ENCODE results near the gene RPS3. TPM values are rescaled to one million over a fixed set of nuclear protein-coding genes. Genes with fewer than 3 reads are reported as not detected.

Gene RPS3
- total RNA-seq, 1 donor from 2014 or later, result 7,110 TPM

- no peak for FAIRE-seq
- TF ChIP-seq CTCF (IDR thresholded peaks at IDR 0.05; ENCODE audit: insufficient read depth, low read length, severe bottlenecking), result no peak
- Histone ChIP-seq H3K36me3 (ENCODE audit: control insufficient read depth, insufficient read depth, low read length) (no peaks in the 10 kb centered on the region), H3K27me3 (ENCODE audit: control insufficient read depth, insufficient read depth, low read length) (peaks cover 5% of the 10 kb centered on the region), H3K4me3 (ENCODE audit: low read depth, low read length) (no peak overlapping the region)
- no peak for DNase-seq (ENCODE audit: low read depth)
Measured at GRCh38 chr11:75442161-75442885, 43.0 kb downstream of the RPS3 start.

- Histone ChIP-seq H3K4me3 (ENCODE audit: low read depth, low read length) (no peak overlapping the region), H3K27me3 (ENCODE audit: control insufficient read depth, insufficient read depth, low read length) (peaks cover 5% of the 10 kb centered on the region), H3K36me3 (ENCODE audit: control insufficient read depth, insufficient read depth, low read length) (no peaks in the 10 kb centered on the region)
- no peak for FAIRE-seq
- DNase-seq (ENCODE audit: low read depth), result no peak
- TF ChIP-seq CTCF (IDR thresholded peaks at IDR 0.05; ENCODE audit: insufficient read depth, low read length, severe bottlenecking), result no peak
Measured at GRCh38 chr11:75443043-75443442, 43.7 kb downstream of the RPS3 start.

DNA sequence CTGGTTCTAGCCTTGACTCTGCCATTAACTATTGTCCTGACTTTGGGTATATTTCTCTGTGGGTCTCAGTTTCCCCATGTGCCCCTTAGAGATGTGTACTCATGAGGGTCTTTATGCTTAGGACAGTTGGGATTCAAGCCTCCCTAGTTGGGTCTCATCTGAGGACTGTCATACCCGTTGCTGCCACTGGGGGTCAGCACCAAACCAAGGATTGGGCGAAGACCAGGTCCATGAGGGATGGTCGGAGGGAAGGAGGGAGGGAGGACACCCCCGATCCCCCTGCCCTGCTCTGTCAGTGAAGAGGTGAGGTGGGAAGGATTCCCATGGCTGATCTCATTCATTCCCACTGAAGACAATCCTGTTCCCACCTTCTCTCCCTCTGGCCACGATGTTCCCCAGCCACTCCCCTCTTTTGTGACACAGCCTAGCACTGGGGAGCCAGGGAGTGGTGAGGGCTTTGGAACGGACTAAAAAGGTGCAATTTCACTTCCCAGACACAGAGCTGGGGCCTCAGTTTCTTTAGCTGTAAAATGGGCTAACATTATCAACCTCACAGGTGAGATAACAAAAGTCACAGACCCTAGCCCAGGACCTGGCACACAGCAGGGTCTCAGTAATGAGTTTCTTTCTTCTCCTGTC, 46.1 kb downstream of the RPS3 start:
- TF ChIP-seq CTCF (IDR thresholded peaks at IDR 0.05; ENCODE audit: insufficient read depth, low read length, severe bottlenecking), result peak; percentile 87
- Histone ChIP-seq H3K4me3 (ENCODE audit: low read depth, low read length) (no peak overlapping the region), H3K27me3 (ENCODE audit: control insufficient read depth, insufficient read depth, low read length) (peaks cover 5% of the 10 kb centered on the region), H3K36me3 (ENCODE audit: control insufficient read depth, insufficient read depth, low read length) (no peaks in the 10 kb centered on the region)
- no peak for DNase-seq (ENCODE audit: low read depth)
- FAIRE-seq, result peak; percentile 7

DNA sequence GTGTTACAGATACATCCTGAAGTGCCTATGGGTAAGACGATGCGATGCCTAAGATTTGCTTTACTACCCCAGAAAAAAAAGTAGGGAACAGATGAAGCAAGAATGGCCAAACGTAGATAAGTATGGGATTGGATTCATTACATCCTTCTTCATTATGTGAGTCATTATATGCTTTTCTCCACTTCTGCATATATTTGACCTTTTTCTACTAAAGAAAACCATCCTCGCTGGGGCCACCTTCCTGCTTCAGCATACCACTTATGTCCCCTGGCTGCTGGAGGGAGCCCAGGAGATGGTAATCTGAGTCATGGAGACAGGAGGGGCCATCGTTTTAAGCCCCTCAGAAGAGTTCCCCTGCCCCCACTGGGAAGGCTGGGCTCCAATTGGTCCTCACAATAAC, 48.1 kb downstream of the RPS3 start:
- H3K4me3 ChIP-seq (ENCODE audit: low read depth, low read length), result no peak overlapping the region
- no peaks in the 10 kb centered on the region for H3K36me3 ChIP-seq (ENCODE audit: control insufficient read depth, insufficient read depth, low read length)
- DNase-seq (ENCODE audit: low read depth) (no peak), FAIRE-seq (no peak)
- TF ChIP-seq CTCF (IDR thresholded peaks at IDR 0.05; ENCODE audit: insufficient read depth, low read length, severe bottlenecking), result no peak
- peaks cover 5% of the 10 kb centered on the region for H3K27me3 ChIP-seq (ENCODE audit: control insufficient read depth, insufficient read depth, low read length)

DNA sequence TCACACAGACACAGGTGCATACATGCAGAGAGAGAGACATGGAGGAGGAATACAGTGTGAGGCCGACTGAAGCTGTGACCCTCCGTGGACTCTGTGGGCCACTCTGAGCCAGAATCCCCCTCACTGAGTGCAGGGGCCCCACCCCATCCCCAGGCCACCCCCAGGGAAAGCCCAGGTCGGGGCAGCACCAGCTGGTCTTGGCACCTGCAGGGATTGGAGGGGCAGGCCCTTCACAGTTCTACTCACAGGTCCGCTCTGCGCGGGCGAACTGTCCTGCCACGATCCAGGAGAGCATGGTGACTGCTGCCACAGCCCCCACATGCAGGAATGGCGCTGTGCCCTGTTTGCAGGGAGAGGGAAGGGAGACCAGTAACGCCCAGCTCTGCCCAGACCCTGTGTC, 50.0 kb downstream of the RPS3 start:
- no peak for TF ChIP-seq CTCF (IDR thresholded peaks at IDR 0.05; ENCODE audit: insufficient read depth, low read length, severe bottlenecking)
- no peak overlapping the region for H3K4me3 ChIP-seq (ENCODE audit: low read depth, low read length)
- H3K36me3 ChIP-seq (ENCODE audit: control insufficient read depth, insufficient read depth, low read length), result no peaks in the 10 kb centered on the region
- DNase-seq (ENCODE audit: low read depth), result no peak
- FAIRE-seq, result no peak
- peaks cover 3% of the 10 kb centered on the region for H3K27me3 ChIP-seq (ENCODE audit: control insufficient read depth, insufficient read depth, low read length)

Measured in bronchial epithelial cell (primary cell).